Inferior parietal cortex (tissue), 1 donor: ENCODE measurements around the gene SNAP25.
A peak's percentile ranks its signal among the peaks of the same experiment; 100 is the strongest.

ENCODE experiments used
- DNase-seq: peaks from one replicate; pipeline ENCODE4 v3.0.0-alpha.2; 2016; ENCODE audit errors: extremely low spot score

SNAP25 gene

GRCh38 chr20:10216146-10216791 is 2.4 kb upstream of the SNAP25 start:
- peak; percentile 55 for DNase-seq

- DNase-seq, result peak; percentile 72
Observed at GRCh38 chr20:10217721-10218410, 764 bp upstream of the SNAP25 start.

- peak; percentile 59 for DNase-seq
Observed at GRCh38 chr20:10219452-10219791, 792 bp downstream of the SNAP25 start.

- DNase-seq, result no peak
Observed at GRCh38 chr20:10219993-10220750, 1.5 kb downstream of the SNAP25 start.

GRCh38 chr20:10221021-10221420 is 2.4 kb downstream of the SNAP25 start:
- no peak for DNase-seq

- no peak for DNase-seq
Observed at GRCh38 chr20:10225439-10226060, 6.9 kb downstream of the SNAP25 start.

- DNase-seq, result no peak
Observed at GRCh38 chr20:10228330-10228729, 9.7 kb downstream of the SNAP25 start.

GRCh38 chr20:10231290-10231689 is 12.7 kb downstream of the SNAP25 start:
- DNase-seq, result no peak

GRCh38 chr20:10236540-10237533 is 18.2 kb downstream of the SNAP25 start:
- no peak for DNase-seq

- no peak for DNase-seq
Observed at GRCh38 chr20:10239954-10240353, 21.3 kb downstream of the SNAP25 start.

GRCh38 chr20:10240655-10241054 is 22.0 kb downstream of the SNAP25 start:
- DNase-seq, result no peak

GRCh38 chr20:10242166-10242565 is 23.5 kb downstream of the SNAP25 start:
- no peak for DNase-seq

- no peak for DNase-seq
Observed at GRCh38 chr20:10247440-10247839, 28.8 kb downstream of the SNAP25 start.

GRCh38 chr20:10249048-10249770 is 30.6 kb downstream of the SNAP25 start:
- DNase-seq, result no peak

GRCh38 chr20:10249822-10250221 is 31.2 kb downstream of the SNAP25 start:
- DNase-seq, result no peak

GRCh38 chr20:10250902-10251301 is 32.3 kb downstream of the SNAP25 start:
- no peak for DNase-seq

- DNase-seq, result no peak
Observed at GRCh38 chr20:10253780-10254179, 35.1 kb downstream of the SNAP25 start.

- DNase-seq, result no peak
Observed at GRCh38 chr20:10255846-10256245, 37.2 kb downstream of the SNAP25 start.

GRCh38 chr20:10259166-10259565 is 40.5 kb downstream of the SNAP25 start:
- DNase-seq, result no peak

GRCh38 chr20:10260316-10260715 is 41.7 kb downstream of the SNAP25 start:
- no peak for DNase-seq

GRCh38 chr20:10261702-10262101 is 43.1 kb downstream of the SNAP25 start:
- DNase-seq, result no peak
